Measurements from ENCODE around the gene PRKD1.
"Not testable (repeated sequence)": the region's sequence is repeated elsewhere in the genome, so short reads cannot be mapped to it uniquely, and the experiment has no call there.

The PRKD1 gene

DNA sequence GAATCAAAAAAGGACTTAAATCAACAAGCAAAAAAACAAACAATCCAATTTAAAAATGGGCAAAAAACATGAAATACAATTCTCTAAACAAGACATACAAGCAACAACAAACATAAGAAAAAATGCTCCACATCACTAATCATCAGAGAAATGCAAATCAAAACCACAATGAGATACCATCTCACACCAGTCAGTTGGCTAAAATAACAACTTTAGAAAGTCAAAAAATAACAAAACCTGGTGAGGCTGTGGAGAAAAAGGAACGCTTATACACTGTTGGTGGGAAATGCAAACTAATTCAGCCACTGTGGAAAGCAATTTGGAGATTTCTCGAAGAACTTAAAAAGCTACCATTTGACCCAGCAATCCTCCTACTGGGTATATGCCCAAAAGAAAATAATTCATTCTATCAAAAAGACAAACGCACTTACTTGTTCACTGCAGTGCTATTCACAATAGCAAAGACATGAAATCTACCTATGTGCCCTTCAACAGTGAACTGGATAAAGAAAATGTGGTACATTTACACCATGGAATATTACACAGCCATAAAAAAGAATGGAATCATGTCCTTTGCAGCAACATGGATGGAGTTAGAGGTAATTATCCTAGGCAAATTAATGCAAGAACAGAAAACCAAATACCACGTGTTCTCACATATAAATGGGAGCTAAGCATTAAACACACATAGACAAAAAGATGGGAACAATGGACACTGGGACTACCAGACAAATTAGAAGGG is 26.9 kb downstream of the PRKD1 start:
- no peak for DNase-seq (ENCODE audit: low read depth)

- DNase-seq (ENCODE audit: low read depth): no peak
These were observed 29.2 kb downstream of the PRKD1 start for GRCh38 chr14:29898470-29898869.

DNA sequence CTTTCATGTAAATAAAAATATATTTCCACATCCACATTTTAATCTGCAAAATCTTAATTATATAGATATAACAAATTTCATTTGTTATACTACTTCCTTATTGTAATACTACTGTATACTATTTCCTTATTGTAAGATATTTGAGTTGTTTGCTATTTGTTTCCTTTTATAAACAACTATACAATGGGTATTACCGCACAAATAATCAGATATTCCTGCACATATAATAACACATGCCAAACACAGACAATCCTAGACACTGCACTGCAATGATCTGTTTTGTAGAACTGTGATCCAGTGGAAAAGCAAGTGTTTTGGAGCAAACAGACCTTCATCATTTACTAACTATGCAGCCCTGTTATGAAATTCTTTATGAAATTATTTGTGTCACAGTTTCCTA is 30.5 kb downstream of the PRKD1 start:
- no peak for DNase-seq (ENCODE audit: low read depth)

- no peak for DNase-seq (ENCODE audit: low read depth)
These were observed 31.3 kb downstream of the PRKD1 start for GRCh38 chr14:29896354-29896821.

GRCh38 chr14:29895591-29896083 is 32.0 kb downstream of the PRKD1 start:
- DNase-seq (ENCODE audit: low read depth): no peak

DNA sequence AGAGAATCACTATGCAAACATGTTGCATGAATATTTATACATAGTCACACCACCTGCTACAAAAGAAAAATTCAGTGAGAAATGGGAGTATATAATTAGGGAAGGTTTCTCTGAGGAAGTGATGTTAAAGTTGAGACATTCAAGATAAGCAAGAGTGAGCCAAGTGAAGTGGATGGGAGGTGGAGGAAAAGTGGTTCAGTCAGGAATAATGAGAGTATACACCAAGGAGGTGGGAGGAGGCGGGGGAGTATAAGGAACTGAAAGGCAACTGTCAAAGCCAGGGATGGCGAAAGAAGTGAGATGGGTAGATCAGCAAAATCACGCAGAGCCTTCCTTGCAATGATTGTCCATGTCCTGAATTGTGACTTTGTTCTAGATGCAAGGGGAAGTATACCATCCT is 33.7 kb downstream of the PRKD1 start:
- no peak for DNase-seq (ENCODE audit: low read depth)

DNA sequence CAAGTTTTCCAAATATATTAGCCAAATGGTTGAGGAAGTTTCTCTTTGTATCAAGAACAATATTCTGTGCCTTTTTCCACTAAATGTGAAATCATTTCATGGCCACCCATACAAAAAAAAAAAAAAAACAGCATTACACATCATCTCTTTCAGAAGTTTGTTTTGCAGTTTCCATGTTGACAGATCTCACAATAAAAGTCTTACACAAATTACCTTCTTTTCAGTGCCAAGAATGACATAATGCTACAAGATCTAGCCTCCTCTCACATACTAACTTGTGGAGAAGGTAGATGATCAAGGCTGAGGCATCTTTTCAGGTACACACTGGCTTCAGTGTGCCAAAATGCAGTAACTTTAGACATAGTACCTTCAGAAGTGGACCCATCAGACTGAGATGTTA is 35.3 kb downstream of the PRKD1 start:
- peak; percentile 39 for DNase-seq (ENCODE audit: low read depth)

DNA sequence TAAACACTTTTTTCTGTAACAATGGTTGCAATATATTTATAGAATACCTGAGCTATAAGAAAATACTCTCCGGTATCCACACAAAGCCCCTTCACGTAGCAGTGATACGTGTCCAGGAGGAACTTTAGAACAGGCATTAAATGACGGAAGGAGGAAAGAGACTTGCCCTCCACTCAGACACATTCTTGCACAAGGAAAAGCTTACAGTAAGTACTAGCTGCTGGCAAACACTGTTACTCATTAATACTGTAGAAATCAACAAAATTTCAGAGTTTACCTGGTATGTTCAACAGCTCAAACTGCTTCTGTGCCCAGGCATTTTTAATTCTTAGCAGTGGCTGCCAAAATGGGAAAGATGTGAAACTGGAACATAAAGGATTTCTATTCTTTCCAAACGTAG is 41.7 kb downstream of the PRKD1 start:
- DNase-seq (ENCODE audit: low read depth): no peak

DNA sequence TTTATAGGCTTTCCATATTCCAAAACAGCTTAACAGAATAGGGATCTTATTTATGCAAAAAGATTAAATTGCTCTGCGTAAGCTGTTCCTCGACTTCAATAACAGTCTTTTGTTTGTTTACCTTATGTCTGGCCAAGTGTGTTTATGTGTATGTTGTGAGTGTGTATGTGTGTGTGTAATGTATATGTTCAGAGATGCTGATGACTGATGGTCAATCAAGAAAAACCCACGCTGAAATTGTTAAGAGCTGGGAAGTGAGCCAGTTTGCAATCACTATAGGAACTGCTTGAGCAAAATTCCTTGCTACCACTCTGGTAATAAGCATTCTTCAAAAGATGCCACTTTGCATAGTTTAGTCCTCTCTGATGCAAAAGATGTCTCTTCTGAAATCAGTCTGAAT is 59.6 kb downstream of the PRKD1 start:
- DNase-seq (ENCODE audit: low read depth): no peak

GRCh38 chr14:29865299-29865698 is 62.3 kb downstream of the PRKD1 start:
- DNase-seq (ENCODE audit: low read depth): no peak

GRCh38 chr14:29861996-29862395 is 65.7 kb downstream of the PRKD1 start:
- no peak for DNase-seq (ENCODE audit: low read depth)

- no peak for DNase-seq (ENCODE audit: low read depth)
These were observed 69.3 kb downstream of the PRKD1 start for GRCh38 chr14:29858299-29858698.

DNA sequence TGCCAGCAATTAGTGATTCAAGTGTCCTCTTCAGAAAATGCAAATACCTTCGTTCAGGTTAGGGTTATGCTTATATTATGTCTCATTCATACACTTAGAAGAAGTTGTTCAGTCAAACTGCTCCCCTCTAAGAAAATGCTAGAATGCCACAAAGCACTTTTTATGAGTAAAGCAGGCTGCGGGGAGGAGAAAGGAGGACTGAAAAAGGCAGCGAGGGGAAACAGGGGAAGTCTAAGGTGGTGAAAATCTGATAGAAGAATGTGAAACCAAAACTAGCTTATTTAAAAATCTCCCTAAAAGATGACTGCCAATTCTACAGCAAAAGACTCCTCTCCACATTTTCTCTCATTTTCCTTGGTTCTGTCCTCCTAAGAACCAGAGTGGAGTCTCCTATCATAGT is 70.1 kb downstream of the PRKD1 start:
- DNase-seq (ENCODE audit: low read depth): no peak

- DNase-seq (ENCODE audit: low read depth): no peak
These were observed 71.1 kb downstream of the PRKD1 start for GRCh38 chr14:29856516-29856915.

GRCh38 chr14:29853691-29854090 is 74.0 kb downstream of the PRKD1 start:
- not testable (repeated sequence) for DNase-seq (ENCODE audit: low read depth)

- DNase-seq (ENCODE audit: low read depth): no peak
These were observed 74.4 kb downstream of the PRKD1 start for GRCh38 chr14:29853272-29853671.

DNA sequence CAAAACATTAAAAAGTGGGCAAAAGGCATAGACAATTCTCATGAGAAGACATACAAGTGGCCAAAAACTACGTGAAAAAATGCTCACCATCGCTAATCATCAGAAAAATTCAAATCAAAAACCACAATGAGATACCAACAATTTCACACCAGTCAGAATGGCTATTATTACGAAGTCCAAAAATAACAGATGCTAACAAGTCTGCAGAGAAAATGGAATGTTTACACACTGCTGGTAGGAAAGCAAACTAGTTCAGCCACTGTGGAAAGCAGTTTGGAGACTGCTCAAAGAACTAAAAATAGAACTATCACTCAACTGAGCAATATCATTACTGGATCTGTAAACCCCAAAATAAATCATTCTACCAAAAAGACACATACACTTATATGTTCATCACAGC is 76.2 kb downstream of the PRKD1 start:
- DNase-seq (ENCODE audit: low read depth): peak; percentile 18

GRCh38 chr14:29847056-29847380 is 80.6 kb downstream of the PRKD1 start:
- no peak for DNase-seq (ENCODE audit: low read depth)

- DNase-seq (ENCODE audit: low read depth): no peak
These were observed 81.2 kb downstream of the PRKD1 start for GRCh38 chr14:29846339-29847055.

DNA sequence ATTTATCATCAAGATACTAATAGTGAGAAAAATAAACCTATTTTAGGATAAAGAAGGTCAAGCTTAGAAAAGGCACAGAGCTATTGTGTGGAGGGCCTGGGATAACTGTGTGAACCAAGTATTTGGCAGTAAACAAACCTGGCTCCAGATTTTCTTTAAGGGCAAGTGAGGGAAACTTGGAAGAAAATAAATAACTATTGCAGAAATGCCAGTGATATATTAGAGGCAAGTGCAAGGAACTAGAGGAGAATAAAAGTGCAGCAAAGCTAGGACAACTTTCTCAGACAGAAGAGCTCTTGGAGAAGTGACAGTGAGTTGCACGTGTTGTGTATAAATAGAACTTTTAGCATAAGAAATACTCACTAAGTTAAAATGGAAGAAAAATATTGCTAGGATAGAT is 83.7 kb downstream of the PRKD1 start:
- no peak for DNase-seq (ENCODE audit: low read depth)

- no peak for DNase-seq (ENCODE audit: low read depth)
These were observed 85.4 kb downstream of the PRKD1 start for GRCh38 chr14:29842228-29842627.

DNA sequence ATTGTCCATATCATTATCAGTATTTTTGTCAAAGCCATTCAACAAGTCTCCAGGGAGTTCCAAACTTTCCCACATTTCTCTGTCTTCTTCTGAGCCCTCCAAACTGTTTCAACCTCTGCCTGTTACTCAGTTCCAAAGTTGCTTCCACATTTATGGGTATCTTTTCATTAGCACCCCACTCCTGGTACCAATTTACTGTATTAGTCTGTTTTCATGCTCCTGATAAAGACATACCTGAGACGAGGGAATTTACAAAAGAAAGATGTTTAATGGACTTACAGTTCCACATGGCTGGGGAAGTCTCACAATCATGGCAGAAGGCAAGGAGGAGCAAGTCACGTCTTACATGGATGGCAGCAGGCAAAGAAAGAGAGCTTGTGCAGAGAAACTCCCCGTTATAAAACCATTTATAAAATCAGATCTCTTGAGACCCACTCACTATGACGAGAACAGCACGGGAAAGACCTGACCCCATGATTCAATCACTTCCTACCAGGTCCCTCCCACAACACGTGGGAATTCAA is 87.2 kb downstream of the PRKD1 start:
- not testable (repeated sequence) for DNase-seq (ENCODE audit: low read depth)

GRCh38 chr14:29839691-29840090 is 88.0 kb downstream of the PRKD1 start:
- not testable (repeated sequence) for DNase-seq (ENCODE audit: low read depth)
